HUES48 (cell line): ENCODE measurements around the gene SLC2A4RG.

ENCODE experiments used
- H3K27ac ChIP-seq: one replicate; pipeline ENCODE4 v1.7.0; 2013; ENCODE audit warnings: low read depth, low read length, inconsistent platforms
- H3K27me3 ChIP-seq: 2 replicates; pipeline ENCODE4 v1.6.1; 2013; ENCODE audit warnings: mild to moderate bottlenecking, low read length; ENCODE audit not compliant: control insufficient read depth, insufficient read depth
- H3K36me3 ChIP-seq: 2 replicates; pipeline ENCODE4 v1.6.1; 2013; ENCODE audit warnings: low read length; ENCODE audit not compliant: control insufficient read depth, insufficient read depth
- H3K4me1 ChIP-seq: 2 replicates; pipeline ENCODE4 v1.6.1; 2013; ENCODE audit warnings: mild to moderate bottlenecking, low read length; ENCODE audit not compliant: control insufficient read depth, insufficient read depth
- H3K4me3 ChIP-seq: 2 replicates; pipeline ENCODE4 v1.5.1; 2013; ENCODE audit warnings: mild to moderate bottlenecking, low read depth, low read length
- H3K9ac ChIP-seq: 2 replicates; pipeline ENCODE4 v1.6.1; 2013; ENCODE audit warnings: mild to moderate bottlenecking, low read depth, low read length, moderate library complexity
- H3K9me3 ChIP-seq: 2 replicates; pipeline ENCODE4 v1.6.1; 2013; ENCODE audit warnings: low read length; ENCODE audit not compliant: control insufficient read depth, insufficient read depth

Gene SLC2A4RG

DNA sequence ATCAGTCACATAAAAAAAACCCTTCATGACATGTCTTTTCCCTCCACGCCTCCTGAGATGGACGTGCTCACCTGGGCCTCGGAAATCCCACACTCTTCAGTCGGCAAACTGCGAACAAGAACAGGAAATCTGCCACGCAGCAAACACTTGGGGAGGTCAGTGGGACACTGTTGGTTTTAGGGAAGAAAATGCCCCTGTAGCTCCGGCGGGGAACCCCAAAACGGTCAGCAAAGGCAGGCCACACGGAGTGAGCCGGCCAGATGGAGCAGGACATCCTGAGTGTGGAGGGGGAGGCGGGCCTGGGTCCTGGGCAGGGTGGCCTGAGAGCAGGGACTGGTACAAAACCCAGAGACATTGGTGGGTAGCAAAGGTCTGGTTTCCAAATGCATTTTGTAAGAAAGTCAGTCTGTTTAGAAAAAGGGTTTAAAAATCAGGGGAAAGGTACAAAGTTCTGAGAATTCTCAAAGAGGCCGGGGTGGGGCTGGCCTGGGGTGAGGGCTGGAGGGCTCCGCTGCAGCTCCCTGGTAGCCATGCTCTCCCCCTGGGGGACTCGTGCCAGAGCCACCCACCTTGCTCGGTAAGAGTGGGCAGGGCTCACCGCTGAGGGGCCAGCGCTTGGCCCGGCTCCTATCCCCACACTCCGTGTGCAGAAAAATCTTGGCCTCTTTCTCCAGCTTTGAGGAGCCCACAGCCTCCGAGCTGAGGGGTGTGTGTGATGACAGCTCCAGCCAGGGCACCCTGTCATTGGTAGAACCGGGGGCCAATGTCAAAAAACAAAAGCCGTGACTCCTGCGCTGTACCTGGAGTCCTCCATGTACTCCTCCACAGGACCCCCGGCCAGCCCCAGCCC is 5.2 kb downstream of the SLC2A4RG start:
- no peaks in the 10 kb centered on the region for H3K9me3 ChIP-seq
- peaks cover 23% of the 10 kb centered on the region for H3K36me3 ChIP-seq
- no peak overlapping the region for H3K9ac ChIP-seq
- H3K27me3 ChIP-seq: no peaks in the 10 kb centered on the region
- peaks cover 7% of the 10 kb centered on the region; the same call in 1 of the 2 replicates for H3K4me1 ChIP-seq
- no peak overlapping the region for H3K27ac ChIP-seq
- H3K4me3 ChIP-seq: no peak overlapping the region

DNA sequence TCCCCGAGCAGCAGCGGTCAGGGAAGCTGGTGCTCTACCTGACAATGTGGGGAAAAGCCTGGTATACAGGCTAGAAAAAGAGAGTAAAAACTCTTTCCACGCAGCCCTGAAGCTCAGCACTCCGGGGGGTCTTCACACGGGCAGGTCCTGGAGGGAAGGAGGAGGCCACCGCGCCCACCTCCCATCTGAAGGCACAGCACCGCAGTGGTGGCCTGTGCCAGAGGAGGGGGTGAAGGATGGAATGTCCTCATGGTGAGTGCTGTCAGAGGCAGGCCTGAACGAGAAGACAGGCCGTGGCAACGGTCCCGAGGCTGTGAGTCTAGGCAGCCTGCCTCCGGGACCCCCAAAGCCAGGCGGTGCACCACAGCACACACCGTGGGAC is 5.8 kb downstream of the SLC2A4RG start:
- H3K36me3 ChIP-seq: peaks cover 23% of the 10 kb centered on the region
- H3K9me3 ChIP-seq: no peaks in the 10 kb centered on the region
- peak overlapping the region; percentile 22 for H3K27ac ChIP-seq
- H3K4me3 ChIP-seq: no peak overlapping the region
- H3K9ac ChIP-seq: no peak overlapping the region
- H3K27me3 ChIP-seq: no peaks in the 10 kb centered on the region
- peaks cover 7% of the 10 kb centered on the region; the same call in 1 of the 2 replicates for H3K4me1 ChIP-seq

DNA sequence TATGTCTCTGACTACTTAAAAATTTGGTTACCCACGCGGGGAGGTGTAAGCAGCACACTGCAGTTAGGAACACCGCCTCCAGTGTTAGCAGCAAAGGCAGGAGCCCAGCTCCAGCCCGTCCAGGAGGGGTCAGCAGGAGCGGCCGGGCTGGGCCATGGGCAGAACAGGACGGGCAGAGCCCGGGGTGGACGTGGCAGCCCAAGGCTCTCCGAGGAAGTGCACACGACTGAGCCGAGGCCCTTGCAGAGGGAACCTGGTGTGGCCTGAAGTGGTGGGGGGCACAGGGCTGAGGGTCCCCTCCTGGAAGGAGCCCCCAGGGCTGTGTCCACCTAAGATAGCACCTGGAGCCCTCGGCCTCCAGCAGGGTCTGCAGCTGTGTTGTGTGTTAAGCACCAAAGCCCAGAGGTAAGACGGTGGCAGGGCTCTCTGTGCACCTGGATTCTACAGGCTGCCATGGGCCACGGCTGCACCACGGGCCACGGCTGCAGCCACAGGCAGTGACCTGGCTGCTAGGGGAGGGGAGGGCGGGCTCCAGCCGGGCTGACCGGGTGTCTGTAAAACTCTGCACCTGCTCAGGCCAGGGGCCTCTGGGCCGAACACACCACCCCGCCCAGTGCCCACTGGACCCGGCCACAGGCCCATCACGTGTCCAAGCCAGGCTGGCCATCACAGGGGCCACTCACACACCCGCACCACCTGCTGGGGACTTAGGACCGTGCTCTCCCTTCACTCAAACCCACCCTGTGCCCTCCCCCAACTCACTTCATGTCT is 6.6 kb downstream of the SLC2A4RG start:
- Histone ChIP-seq H3K27ac (peak overlapping the region; percentile 22), H3K4me1 (peaks cover 5% of the 10 kb centered on the region; the same call in 1 of the 2 replicates), H3K27me3 (no peaks in the 10 kb centered on the region), H3K4me3 (no peak overlapping the region), H3K36me3 (peaks cover 23% of the 10 kb centered on the region), H3K9me3 (no peaks in the 10 kb centered on the region), H3K9ac (no peak overlapping the region)

DNA sequence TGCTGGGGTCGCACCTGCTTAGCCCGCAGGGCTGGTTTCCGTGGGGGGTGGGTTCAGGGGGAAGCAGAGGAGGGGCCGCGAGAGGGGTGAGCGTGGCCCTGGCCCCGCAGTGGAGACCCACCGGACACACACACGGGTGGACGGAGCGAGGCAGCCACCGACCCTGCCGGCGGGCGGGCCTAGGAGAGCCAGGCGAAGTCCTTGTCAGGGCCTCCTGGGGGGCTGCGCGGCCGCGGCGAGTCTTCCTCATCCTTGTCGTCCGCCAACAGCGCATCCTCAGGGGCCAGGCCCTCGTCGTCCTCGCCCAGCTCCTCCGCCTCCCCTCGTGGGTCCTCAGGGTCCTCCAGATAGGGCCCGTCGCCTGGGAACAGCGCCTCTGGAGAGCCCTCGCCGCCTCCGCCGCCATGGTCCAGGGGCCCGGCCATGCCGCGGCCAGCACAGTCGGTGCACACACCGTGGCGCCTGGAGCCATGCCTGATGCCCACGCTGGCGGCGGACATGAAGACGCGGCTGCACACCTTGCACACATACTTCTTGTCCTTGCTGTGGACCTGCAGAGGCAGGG is 7.3 kb downstream of the SLC2A4RG start:
- Histone ChIP-seq H3K4me1 (peaks cover 3% of the 10 kb centered on the region; the same call in 1 of the 2 replicates), H3K36me3 (peaks cover 20% of the 10 kb centered on the region)

DNA sequence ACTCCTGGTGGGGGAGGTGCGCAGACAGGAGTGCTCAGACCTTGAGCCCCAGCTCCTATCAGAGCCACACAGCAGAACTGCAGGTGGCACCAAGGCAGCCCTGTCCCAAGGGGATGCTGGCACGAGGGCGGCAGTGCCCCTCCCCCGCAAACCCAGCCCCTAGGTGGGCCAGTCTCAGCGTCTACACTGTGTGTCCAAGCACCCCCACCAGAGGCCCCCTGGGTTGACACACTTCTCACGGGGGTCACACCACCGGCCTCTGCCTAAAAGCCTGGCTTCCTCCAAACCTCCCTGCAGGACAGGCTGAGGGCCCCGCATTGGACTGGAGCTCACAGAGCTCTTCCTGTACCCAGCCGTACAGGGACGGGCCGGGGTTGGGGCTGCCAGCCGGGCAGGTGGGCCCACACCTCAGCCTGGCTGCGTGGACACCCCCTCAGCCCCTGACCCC is 8.1 kb downstream of the SLC2A4RG start:
- Histone ChIP-seq H3K4me1 (peaks cover 3% of the 10 kb centered on the region; the same call in 1 of the 2 replicates), H3K27me3 (no peaks in the 10 kb centered on the region), H3K4me3 (no peak overlapping the region), H3K27ac (no peak overlapping the region), H3K9me3 (no peaks in the 10 kb centered on the region), H3K9ac (no peak overlapping the region), H3K36me3 (peaks cover 13% of the 10 kb centered on the region)

More for the DNA sequence above, 7.3 kb downstream of the SLC2A4RG start:
- Histone ChIP-seq H3K4me3 (no peak overlapping the region), H3K9me3 (no peaks in the 10 kb centered on the region), H3K9ac (no peak overlapping the region), H3K27ac (no peak overlapping the region), H3K27me3 (no peaks in the 10 kb centered on the region)

DNA sequence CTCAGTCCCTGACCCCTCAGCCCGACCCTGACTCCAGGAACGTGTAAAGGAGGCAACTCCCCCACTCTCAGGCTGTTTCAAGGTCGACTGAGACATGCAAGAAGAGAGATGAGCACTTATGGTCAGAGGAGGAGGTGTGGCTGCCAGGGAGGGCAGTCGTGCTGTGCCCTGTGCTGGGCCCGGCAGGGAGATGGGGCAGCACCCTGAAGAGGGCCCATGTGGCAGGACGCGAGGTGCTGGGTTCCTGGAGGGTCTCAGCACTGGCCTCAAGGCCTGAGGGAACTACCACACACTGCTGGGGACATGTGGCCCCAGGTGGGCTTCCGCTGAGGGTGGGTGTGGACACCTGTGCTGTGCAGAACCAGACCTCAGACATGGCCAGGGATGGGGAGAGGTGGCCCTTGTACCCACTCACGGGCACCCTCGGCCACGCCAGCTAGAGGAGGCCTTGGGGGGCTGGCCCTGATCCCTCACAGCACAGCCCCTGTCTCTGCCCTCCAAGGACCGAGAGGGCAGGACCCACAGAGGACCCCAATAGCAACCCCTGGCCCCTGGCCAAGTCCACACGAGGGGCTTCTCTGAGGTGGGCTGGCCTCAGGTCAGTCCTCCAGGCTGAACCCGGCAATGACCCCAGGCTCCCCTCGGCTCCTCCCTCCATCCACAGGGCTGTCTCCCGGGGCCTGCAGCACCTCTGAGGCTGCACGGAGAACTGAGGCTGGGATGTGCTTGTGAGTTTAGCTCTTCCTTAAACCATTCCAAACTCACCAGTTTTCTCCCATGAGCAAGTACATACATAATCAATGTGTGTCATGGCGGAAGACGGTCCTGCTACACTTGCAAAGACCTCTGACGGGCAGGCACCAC is 8.7 kb downstream of the SLC2A4RG start:
- Histone ChIP-seq H3K4me1 (peaks cover 3% of the 10 kb centered on the region; the same call in 1 of the 2 replicates), H3K9ac (no peak overlapping the region)

DNA sequence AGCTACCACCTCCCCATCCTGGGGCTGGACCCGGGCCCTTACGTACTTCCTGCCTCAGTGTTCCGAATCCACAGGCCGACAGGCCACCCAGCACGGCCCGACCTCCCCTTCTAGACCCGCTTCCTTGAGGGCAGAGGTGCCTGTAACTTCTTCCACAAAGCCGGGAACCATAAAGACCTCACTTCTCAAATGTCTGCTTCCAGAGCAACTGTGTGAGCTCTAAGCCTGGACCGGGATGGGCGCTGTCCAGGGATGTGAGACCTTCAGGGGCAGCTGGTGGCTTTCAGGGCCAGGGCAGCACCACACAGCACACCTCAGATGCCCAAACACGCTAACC is 9.3 kb downstream of the SLC2A4RG start:
- Histone ChIP-seq H3K9me3 (no peaks in the 10 kb centered on the region), H3K9ac (no peak overlapping the region), H3K36me3 (peaks cover 3% of the 10 kb centered on the region; the same call in 1 of the 2 replicates), H3K4me3 (no peak overlapping the region), H3K4me1 (peaks cover 3% of the 10 kb centered on the region; the same call in 1 of the 2 replicates), H3K27me3 (no peaks in the 10 kb centered on the region), H3K27ac (no peak overlapping the region)

More for the DNA sequence above, 8.7 kb downstream of the SLC2A4RG start:
- Histone ChIP-seq H3K27me3 (no peaks in the 10 kb centered on the region), H3K4me3 (no peak overlapping the region), H3K9me3 (no peaks in the 10 kb centered on the region), H3K36me3 (peaks cover 9% of the 10 kb centered on the region), H3K27ac (no peak overlapping the region)

DNA sequence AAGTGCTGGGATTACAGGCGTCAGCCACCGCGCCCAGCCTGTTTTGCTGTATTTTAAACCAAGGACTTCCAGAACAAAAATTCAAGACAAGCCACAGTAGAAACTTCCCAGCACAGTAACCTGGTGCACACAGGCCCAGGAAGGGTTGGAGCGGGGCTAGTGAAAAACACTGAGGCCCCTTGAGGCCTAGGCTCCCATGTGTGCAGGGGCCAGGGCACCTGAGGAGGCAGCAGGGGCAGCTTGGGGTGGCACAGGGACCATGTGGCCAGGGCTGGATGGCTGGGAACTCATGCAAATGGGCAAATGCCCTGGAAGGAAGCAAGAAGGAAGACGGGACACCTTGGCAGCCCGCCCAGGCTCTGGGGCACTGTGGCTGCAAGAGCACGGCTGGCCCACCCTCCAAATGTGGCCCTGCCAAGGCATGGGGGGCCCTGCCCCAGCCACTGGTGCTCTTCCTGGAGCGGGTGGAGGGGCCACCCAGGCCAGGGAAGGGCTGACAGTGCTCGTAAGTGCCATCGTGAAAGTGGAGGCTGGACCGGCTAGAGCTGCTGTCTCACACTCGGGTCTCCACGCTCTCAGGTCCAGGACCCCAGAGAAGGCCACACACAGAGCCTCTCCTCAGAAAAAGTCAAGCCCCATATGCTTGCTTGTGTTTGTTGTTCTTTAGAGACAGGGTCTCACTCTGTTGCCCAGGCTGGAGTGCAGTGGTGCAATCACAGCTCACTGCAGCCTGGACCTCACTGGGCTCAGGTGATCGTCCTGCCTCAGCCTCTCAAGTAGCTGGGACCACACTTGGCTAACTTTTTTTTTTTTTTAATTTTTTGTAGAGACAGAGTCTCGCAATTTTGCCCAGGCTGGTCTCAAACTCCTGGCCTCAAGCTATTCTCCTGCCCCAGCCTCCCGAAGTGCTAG is 10.3 kb downstream of the SLC2A4RG start:
- no peak overlapping the region for H3K9ac ChIP-seq
- no peak overlapping the region for H3K4me3 ChIP-seq
- H3K36me3 ChIP-seq: no peaks in the 10 kb centered on the region
- no peak overlapping the region for H3K27ac ChIP-seq
- no peaks in the 10 kb centered on the region for H3K27me3 ChIP-seq
- H3K4me1 ChIP-seq: peaks cover 3% of the 10 kb centered on the region; the same call in 1 of the 2 replicates
- no peaks in the 10 kb centered on the region for H3K9me3 ChIP-seq

DNA sequence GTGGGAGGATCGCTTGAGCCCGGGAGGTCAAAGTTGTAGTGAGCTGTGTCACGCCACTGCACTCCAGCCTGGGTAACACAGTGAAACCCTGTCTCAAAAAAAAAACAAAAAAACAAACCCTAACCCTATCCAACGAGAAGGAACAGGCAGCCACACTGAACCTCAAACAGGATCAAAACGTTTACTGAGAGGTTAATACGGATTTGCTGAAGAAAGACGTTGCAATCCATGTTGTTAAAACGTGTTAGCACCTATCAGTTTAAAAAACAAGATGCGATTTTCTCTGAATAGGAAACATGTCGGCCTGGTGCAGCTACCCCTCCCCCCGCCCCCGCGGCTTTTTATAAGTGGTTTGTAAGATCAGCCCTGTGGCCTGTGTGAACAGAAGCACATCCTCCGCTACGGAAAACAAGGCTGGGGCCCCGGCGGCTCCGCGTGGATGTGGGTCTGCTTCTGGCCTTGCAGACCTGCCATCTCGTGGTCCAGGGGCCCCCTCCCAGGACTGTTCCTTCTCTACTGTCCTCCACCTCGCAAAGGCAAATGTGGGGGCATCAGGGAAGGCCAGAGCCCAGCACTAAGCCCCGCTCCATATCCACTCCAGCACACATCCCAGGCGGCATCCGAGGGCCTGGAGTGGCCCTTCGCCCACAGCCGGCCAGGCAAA is 11.4 kb downstream of the SLC2A4RG start:
- H3K4me1 ChIP-seq: peaks cover 3% of the 10 kb centered on the region; the same call in 1 of the 2 replicates
- H3K36me3 ChIP-seq: no peaks in the 10 kb centered on the region
- peak overlapping the region; percentile 26 for H3K27ac ChIP-seq
- no peak overlapping the region for H3K9ac ChIP-seq
- H3K27me3 ChIP-seq: no peaks in the 10 kb centered on the region
- H3K9me3 ChIP-seq: no peaks in the 10 kb centered on the region
- H3K4me3 ChIP-seq: no peak overlapping the region
